Effector memory CD8-positive, alpha-beta T cell (primary cell): ENCODE measurements around the gene DXO.

Experiments
- ATAC-seq: fragments of 150-1000 bp; cut with Tn5 transposase; replicated peaks from 2 replicates; pipeline ENCODE4 v1.10.0; 2021; ENCODE audit warnings: mild to moderate bottlenecking, moderate library complexity
- DNase-seq, 3 experiments: peaks; one replicate each; pipeline ENCODE4 v3.0.0; 2021
- H3K27ac Mint-ChIP-seq, 2 donors: one replicate each; pipeline ENCODE4 v1.8.0; 2022; ENCODE audit warnings: mild to moderate bottlenecking in 2 of 2, mixed read lengths in 2 of 2, moderate library complexity in 2 of 2
- H3K27me3 Mint-ChIP-seq, 2 donors: one replicate each; pipeline ENCODE4 v1.8.0; 2022; ENCODE audit warnings: mixed read lengths in 2 of 2
- H3K36me3 Mint-ChIP-seq: one replicate; pipeline ENCODE4 v1.8.0; 2022; ENCODE audit warnings: mild to moderate bottlenecking, moderate library complexity, mixed read lengths; ENCODE audit not compliant: insufficient read depth
- H3K4me1 Mint-ChIP-seq, 2 donors: one replicate each; pipeline ENCODE4 v1.8.0; 2022; ENCODE audit warnings: low read depth in 2 of 2, mixed read lengths in 2 of 2
- H3K4me3 Mint-ChIP-seq, 2 donors: one replicate each; pipeline ENCODE4 v1.8.0; 2022; ENCODE audit warnings: mild to moderate bottlenecking in 2 of 2, mixed read lengths in 2 of 2, moderate library complexity in 2 of 2
- H3K9me3 Mint-ChIP-seq, 2 donors: one replicate each; pipeline ENCODE4 v1.8.0; 2022; ENCODE audit warnings: mixed read lengths in 2 of 2

DXO gene

DNA sequence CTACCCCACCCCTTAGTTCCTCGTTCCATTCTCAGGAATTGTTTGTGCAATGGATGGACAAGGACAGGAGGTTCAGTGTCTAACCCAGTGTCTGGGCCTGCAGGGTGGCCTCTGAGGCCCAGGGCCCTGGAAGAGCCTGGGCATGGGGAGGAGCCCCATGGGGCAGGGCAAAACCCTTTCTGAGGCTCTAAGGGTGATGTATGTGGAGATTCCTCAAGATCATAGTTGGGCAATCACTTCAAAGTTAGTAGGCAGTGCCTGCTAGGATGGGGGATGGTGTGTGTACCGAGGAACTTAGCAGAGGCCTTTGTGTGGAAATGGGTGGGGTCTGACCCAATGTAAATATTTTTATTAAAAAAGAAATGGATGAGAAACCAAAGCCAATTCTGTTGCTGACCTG, 51.1 kb downstream of the DXO start:
- no peak overlapping the region for H3K4me3 Mint-ChIP-seq
- H3K36me3 Mint-ChIP-seq: peaks cover 5% of the 10 kb centered on the region
- ATAC-seq: no peak
- no peak overlapping the region for H3K27ac Mint-ChIP-seq
- no peak for DNase-seq
- no peaks in the 10 kb centered on the region for H3K9me3 Mint-ChIP-seq
- peaks cover 1 to 5% of the 10 kb centered on the region in 2 donors for H3K27me3 Mint-ChIP-seq
- H3K4me1 Mint-ChIP-seq: no peaks in the 10 kb centered on the region
